ENCODE data around the gene KCNH5.

DNA sequence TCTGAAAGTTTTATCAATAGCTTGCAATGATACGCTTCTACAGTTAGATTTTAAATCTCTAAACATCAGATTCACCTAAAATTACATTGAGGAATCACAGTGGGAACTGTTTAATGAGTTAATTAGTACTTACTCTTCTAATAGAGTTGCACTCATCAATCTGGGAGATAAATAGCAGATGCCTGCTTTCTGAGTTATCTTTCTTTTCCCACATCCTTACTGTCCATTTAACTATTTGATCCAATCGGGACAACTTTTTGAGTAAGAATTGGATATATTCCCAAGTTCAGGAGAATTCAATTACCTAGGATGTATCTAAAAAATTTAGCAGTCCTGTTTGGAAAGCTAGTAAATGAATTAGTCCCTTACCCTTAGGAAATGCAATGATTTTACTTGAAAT lies 162.3 kb downstream of the KCNH5 start:
- no peak for TF ChIP-seq POLR2A (IDR thresholded peaks at IDR 0.05)
- TF ChIP-seq, protein P1, sequence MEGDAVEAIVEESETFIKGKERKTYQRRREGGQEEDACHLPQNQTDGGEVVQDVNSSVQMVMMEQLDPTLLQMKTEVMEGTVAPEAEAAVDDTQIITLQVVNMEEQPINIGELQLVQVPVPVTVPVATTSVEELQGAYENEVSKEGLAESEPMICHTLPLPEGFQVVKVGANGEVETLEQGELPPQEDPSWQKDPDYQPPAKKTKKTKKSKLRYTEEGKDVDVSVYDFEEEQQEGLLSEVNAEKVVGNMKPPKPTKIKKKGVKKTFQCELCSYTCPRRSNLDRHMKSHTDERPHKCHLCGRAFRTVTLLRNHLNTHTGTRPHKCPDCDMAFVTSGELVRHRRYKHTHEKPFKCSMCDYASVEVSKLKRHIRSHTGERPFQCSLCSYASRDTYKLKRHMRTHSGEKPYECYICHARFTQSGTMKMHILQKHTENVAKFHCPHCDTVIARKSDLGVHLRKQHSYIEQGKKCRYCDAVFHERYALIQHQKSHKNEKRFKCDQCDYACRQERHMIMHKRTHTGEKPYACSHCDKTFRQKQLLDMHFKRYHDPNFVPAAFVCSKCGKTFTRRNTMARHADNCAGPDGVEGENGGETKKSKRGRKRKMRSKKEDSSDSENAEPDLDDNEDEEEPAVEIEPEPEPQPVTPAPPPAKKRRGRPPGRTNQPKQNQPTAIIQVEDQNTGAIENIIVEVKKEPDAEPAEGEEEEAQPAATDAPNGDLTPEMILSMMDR (IDR thresholded peaks at IDR 0.05 in 4 of 5, conservative IDR thresholded peaks at IDR 0.05 in 1 of 5), result no peak

All from gastrocnemius medialis (tissue), 4 donors.